ENCODE results near the gene CCDC57. TPM values are rescaled to one million over a fixed set of nuclear protein-coding genes. Genes with fewer than 3 reads are reported as not detected.
A peak's percentile ranks its signal among the peaks of the same experiment; 100 is the strongest.
"Not testable (repeated sequence)": the region's sequence is repeated elsewhere in the genome, so short reads cannot be mapped to it uniquely, and the experiment has no call there.

The CCDC57 gene
- total and polyA plus RNA-seq, 10 donors = 28.8 to 164 (median 51.9) TPM

DNA sequence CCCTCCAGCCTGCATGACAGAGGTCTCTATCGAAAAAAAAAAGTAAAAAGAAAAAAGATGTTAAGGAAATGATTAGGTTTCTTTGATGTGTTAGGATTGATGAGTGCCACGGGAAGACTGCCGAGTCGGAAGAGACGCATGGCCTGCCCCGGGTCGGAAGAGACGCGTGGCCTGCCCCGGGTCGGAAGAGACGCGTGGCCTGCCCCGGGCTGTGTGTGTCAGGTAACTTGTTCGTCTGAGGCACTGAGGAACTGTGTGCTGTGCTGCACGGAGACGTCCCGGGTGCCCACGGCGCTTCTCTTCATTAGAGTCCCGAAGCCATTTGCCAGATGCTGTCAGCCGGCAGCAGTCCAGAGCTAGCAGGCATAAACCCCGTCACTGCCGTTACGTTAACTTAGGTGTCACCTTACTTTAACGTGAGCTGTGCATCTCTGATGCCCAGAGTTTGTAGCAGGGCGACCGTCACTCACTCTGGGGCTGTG, 74.1 kb downstream of the CCDC57 start:
- intact Hi-C loops (cut with DNase I; ENCODE audit: low total_unique reads) = no loop called here
- Histone ChIP-seq H3K4me3 (no peak overlapping the region), H3K36me3 (no peaks in the 10 kb centered on the region), H3K27me3 (replicated peaks in 1 of 7) (no peaks in the 10 kb centered on the region), H3K27ac (no peak overlapping the region), H3K4me1 (no peaks in the 10 kb centered on the region), H3K9me3 (no peaks in the 10 kb centered on the region)
- 93 to 96% (median 94%) methylated on average over 28 of the region's 28 CpGs for WGBS, 5 donors
- DNase-seq = no peak
- no peak for TF ChIP-seq POLR2AphosphoS5 (IDR thresholded peaks at IDR 0.05)
- TF ChIP-seq, protein P1, sequence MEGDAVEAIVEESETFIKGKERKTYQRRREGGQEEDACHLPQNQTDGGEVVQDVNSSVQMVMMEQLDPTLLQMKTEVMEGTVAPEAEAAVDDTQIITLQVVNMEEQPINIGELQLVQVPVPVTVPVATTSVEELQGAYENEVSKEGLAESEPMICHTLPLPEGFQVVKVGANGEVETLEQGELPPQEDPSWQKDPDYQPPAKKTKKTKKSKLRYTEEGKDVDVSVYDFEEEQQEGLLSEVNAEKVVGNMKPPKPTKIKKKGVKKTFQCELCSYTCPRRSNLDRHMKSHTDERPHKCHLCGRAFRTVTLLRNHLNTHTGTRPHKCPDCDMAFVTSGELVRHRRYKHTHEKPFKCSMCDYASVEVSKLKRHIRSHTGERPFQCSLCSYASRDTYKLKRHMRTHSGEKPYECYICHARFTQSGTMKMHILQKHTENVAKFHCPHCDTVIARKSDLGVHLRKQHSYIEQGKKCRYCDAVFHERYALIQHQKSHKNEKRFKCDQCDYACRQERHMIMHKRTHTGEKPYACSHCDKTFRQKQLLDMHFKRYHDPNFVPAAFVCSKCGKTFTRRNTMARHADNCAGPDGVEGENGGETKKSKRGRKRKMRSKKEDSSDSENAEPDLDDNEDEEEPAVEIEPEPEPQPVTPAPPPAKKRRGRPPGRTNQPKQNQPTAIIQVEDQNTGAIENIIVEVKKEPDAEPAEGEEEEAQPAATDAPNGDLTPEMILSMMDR (IDR thresholded peaks at IDR 0.05 in 8 of 11, conservative IDR thresholded peaks at IDR 0.05 in 3 of 11) = no peak
- no peak for TF ChIP-seq POLR2A (IDR thresholded peaks at IDR 0.05)

DNA sequence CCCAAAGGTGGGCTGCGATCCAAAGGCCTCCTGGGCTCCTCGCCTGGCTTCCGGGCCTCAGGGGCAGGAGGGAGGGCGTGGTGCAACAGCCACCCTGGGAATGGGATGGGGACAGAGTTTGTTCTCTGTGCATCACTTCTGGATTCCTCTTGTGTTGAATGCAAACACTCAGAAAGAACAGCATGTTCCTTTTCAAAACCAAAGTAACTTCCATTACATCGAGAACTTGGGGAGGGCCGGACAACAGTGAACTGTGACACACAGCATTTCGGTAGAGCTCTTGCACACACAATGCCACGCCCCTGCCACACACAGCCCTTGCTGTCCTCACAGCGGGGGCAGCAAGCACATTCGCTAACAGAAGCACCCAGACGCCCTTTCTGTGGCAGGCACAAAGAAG, 78.5 kb downstream of the CCDC57 start:
- Histone ChIP-seq H3K4me3 (no peak overlapping the region), H3K36me3 (no peaks in the 10 kb centered on the region), H3K4me1 (no peaks in the 10 kb centered on the region), H3K9me3 (no peaks in the 10 kb centered on the region), H3K27ac (peak overlapping the region in 1 of 8 donors; percentile 24), H3K27me3 (replicated peaks in 1 of 7) (no peaks in the 10 kb centered on the region)
- no peak for TF ChIP-seq POLR2A (IDR thresholded peaks at IDR 0.05)
- TF ChIP-seq, protein P1 (IDR thresholded peaks at IDR 0.05 in 8 of 11, conservative IDR thresholded peaks at IDR 0.05 in 3 of 11) = no peak
- no peak for TF ChIP-seq POLR2AphosphoS5 (IDR thresholded peaks at IDR 0.05)
- no peak for DNase-seq
- 90 to 95% (median 93%) methylated on average over 11 of the region's 11 CpGs for WGBS, 5 donors
- intact Hi-C loops (cut with DNase I; ENCODE audit: low total_unique reads) = no loop called here

DNA sequence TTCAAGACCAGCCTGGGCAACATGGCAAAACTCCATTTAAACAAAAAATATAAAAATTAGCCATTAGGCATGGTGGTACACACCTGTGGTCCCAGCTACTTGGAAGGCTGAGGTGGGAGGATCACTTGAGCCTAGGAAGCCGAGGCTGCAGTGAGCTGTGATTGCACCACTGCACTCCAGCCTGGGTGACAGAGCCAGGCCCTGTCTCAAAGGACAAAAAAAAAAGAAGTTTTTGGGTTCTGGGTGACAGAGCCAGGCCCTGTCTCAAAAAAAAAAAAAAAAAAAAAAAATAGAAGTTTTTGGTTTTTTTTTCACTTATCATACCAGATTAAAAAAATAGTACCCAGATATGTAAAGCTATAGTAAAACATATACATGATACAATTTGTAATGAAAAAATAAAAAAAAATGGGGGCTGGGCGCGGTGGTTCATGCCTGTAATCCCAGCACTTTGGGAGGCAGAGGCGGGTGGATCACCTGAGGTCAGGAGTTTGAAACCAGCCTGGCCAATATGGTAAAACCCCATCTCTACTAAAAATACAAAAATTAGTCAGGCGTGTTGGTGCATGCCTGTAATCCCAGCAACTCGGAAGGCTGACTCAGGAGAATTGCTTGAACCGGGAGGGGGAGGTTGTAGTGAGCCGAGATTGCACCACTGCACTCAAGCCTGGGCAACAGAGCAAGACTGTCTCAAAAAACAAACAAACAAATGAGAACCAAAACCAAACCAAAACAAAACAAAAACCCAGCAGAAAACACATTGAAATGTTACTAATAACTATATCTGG, 79.3 kb downstream of the CCDC57 start:
- H3K36me3 ChIP-seq; H3K9me3 ChIP-seq; DNase-seq; H3K27me3 ChIP-seq (replicated peaks in 1 of 7); H3K4me3 ChIP-seq; intact Hi-C loops (cut with DNase I; ENCODE audit: low total_unique reads); H3K4me1 ChIP-seq: not testable (repeated sequence)
- 87 to 92% (median 90%) methylated on average over 8 of the region's 8 CpGs for WGBS, 5 donors
- H3K27ac ChIP-seq = peak overlapping the region in 1 of 8 donors; percentile 24

DNA sequence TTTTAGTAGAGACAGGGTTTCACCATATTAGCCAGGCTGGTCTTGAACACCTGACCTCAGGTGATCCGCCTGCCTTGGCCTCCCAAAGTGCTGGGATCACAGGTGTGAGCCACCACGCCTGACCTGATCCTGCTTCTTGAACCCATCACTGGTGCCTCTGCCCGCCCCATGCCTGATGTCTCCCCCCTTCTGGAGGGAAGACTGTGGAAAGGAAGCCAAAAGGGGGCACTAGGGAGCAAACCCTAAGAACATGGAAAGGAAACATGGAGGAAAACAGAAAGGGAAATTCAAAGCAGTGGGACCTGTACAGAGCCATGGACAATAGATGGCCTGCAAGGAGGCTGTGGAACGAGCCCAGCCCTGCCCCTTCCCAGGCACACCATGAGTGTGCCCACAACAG, 83.5 kb downstream of the CCDC57 start:
- TF ChIP-seq, protein P1 (IDR thresholded peaks at IDR 0.05 in 8 of 11, conservative IDR thresholded peaks at IDR 0.05 in 3 of 11) = no peak
- TF ChIP-seq POLR2A (IDR thresholded peaks at IDR 0.05) (no peak), POLR2AphosphoS5 (IDR thresholded peaks at IDR 0.05) (no peak)
- H3K9me3 ChIP-seq = no peaks in the 10 kb centered on the region
- H3K27me3 ChIP-seq (replicated peaks in 1 of 7) = no peaks in the 10 kb centered on the region
- WGBS, 5 donors = 91 to 98% (median 92%) methylated on average over 4 of the region's 4 CpGs
- no peak overlapping the region for H3K27ac ChIP-seq
- DNase-seq = no peak
- intact Hi-C loops (cut with DNase I; ENCODE audit: low total_unique reads) = no loop called here
- peaks cover 0 to 11% (median 0%) of the 10 kb centered on the region in 6 donors for H3K4me1 ChIP-seq
- no peak overlapping the region for H3K4me3 ChIP-seq
- H3K36me3 ChIP-seq = peaks cover 0 to 20% (median 0%) of the 10 kb centered on the region in 6 donors
